ENCODE measurements around the gene GALR3.
A peak's percentile ranks its signal among the peaks of the same experiment; 100 is the strongest.

Gene GALR3

GRCh38 chr22:37804352-37804880 lies 18.8 kb upstream of the GALR3 start:
- FAIRE-seq (no peak), DNase-seq (ENCODE audit: insufficient read length) (no peak)
- TF ChIP-seq TAF1 (IDR thresholded peaks at IDR 0.05; ENCODE audit: borderline replicate concordance, low read depth, low read length) (no peak), POLR2AphosphoS5 (IDR thresholded peaks at IDR 0.05; ENCODE audit: low read depth, low read length) (no peak), POLR2A (IDR thresholded peaks at IDR 0.05; ENCODE audit: low read depth, low read length) (no peak)

- FAIRE-seq (no peak), DNase-seq (ENCODE audit: insufficient read length) (no peak)
- TF ChIP-seq TAF1 (IDR thresholded peaks at IDR 0.05; ENCODE audit: borderline replicate concordance, low read depth, low read length): no peak
- peak; percentile 59 for TF ChIP-seq POLR2A (IDR thresholded peaks at IDR 0.05; ENCODE audit: low read depth, low read length)
- no peak for TF ChIP-seq POLR2AphosphoS5 (IDR thresholded peaks at IDR 0.05; ENCODE audit: low read depth, low read length)
Observed at GRCh38 chr22:37804881-37805809, 18.0 kb upstream of the GALR3 start.

GRCh38 chr22:37805810-37806277 lies 17.3 kb upstream of the GALR3 start:
- no peak for DNase-seq (ENCODE audit: insufficient read length)
- no peak for FAIRE-seq
- TF ChIP-seq POLR2A (IDR thresholded peaks at IDR 0.05; ENCODE audit: low read depth, low read length) (no peak), POLR2AphosphoS5 (IDR thresholded peaks at IDR 0.05; ENCODE audit: low read depth, low read length) (no peak), TAF1 (IDR thresholded peaks at IDR 0.05; ENCODE audit: borderline replicate concordance, low read depth, low read length) (no peak)

GRCh38 chr22:37806409-37807333 lies 16.5 kb upstream of the GALR3 start:
- DNase-seq (ENCODE audit: insufficient read length) (no peak), FAIRE-seq (no peak)
- TF ChIP-seq POLR2AphosphoS5 (IDR thresholded peaks at IDR 0.05; ENCODE audit: low read depth, low read length): no peak
- TF ChIP-seq TAF1 (IDR thresholded peaks at IDR 0.05; ENCODE audit: borderline replicate concordance, low read depth, low read length): no peak
- no peak for TF ChIP-seq POLR2A (IDR thresholded peaks at IDR 0.05; ENCODE audit: low read depth, low read length)

GRCh38 chr22:37807410-37808293 lies 15.5 kb upstream of the GALR3 start, which contains the start of gene GCAT:
Gene GCAT, plus strand, starts transcription at chr22:37807934. Its CDS starts 34 bp downstream, at chr22:37807968.
- peak; percentile 99 for DNase-seq (ENCODE audit: insufficient read length)
- peak; percentile 99 for FAIRE-seq
- no peak for TF ChIP-seq TAF1 (IDR thresholded peaks at IDR 0.05; ENCODE audit: borderline replicate concordance, low read depth, low read length)
- peak; percentile 39; the same call in 1 of the 2 replicates for TF ChIP-seq POLR2AphosphoS5 (IDR thresholded peaks at IDR 0.05; ENCODE audit: low read depth, low read length)
- TF ChIP-seq POLR2A (IDR thresholded peaks at IDR 0.05; ENCODE audit: low read depth, low read length): peak; percentile 63; the same call in 1 of the 2 replicates

GRCh38 chr22:37808294-37808657 lies 14.9 kb upstream of the GALR3 start:
- TF ChIP-seq POLR2AphosphoS5 (IDR thresholded peaks at IDR 0.05; ENCODE audit: low read depth, low read length) (no peak), TAF1 (IDR thresholded peaks at IDR 0.05; ENCODE audit: borderline replicate concordance, low read depth, low read length) (no peak), POLR2A (IDR thresholded peaks at IDR 0.05; ENCODE audit: low read depth, low read length) (no peak)
- FAIRE-seq (no peak), DNase-seq (ENCODE audit: insufficient read length) (no peak)

GRCh38 chr22:37809672-37810333 lies 13.4 kb upstream of the GALR3 start:
- no peak for FAIRE-seq
- no peak for DNase-seq (ENCODE audit: insufficient read length)
- TF ChIP-seq TAF1 (IDR thresholded peaks at IDR 0.05; ENCODE audit: borderline replicate concordance, low read depth, low read length): no peak

- FAIRE-seq (no peak), DNase-seq (ENCODE audit: insufficient read length) (no peak)
- TF ChIP-seq POLR2A (IDR thresholded peaks at IDR 0.05; ENCODE audit: low read depth, low read length) (no peak), POLR2AphosphoS5 (IDR thresholded peaks at IDR 0.05; ENCODE audit: low read depth, low read length) (no peak), TAF1 (IDR thresholded peaks at IDR 0.05; ENCODE audit: borderline replicate concordance, low read depth, low read length) (no peak)
Observed at GRCh38 chr22:37811867-37812266, 11.3 kb upstream of the GALR3 start.

- TF ChIP-seq TAF1 (IDR thresholded peaks at IDR 0.05; ENCODE audit: borderline replicate concordance, low read depth, low read length) (no peak), POLR2A (IDR thresholded peaks at IDR 0.05; ENCODE audit: low read depth, low read length) (no peak), POLR2AphosphoS5 (IDR thresholded peaks at IDR 0.05; ENCODE audit: low read depth, low read length) (no peak)
- FAIRE-seq (no peak), DNase-seq (ENCODE audit: insufficient read length) (no peak)
Observed at GRCh38 chr22:37812869-37813678, 10.1 kb upstream of the GALR3 start.
